H1 (cell line): Measurements from ENCODE around the gene CITED4. TPM values are rescaled to one million over a fixed set of nuclear protein-coding genes. Genes with fewer than 3 reads are reported as not detected.

Experiments used
- CTCF ChIA-PET: fragments of 300-600 bp; sonication (Branson Sonifier 250); formaldehyde crosslinking; loops from one replicate; lab custom pipeline; 2021; ENCODE audit not compliant: partially characterized antibody; lab: Charles Lee
- POLR2A ChIA-PET: fragments of 300-600 bp; sonication (Branson Sonifier 250); formaldehyde crosslinking; loops from one replicate; lab custom pipeline; 2021; ENCODE audit warnings: inconsistent platforms; ENCODE audit not compliant: partially characterized antibody; lab: Charles Lee
- DNase-seq, 2 experiments: peaks; one replicate each; pipeline versions ENCODE4 v3.0.0 to v3.0.0-alpha.2; 2010 to 2022; ENCODE audit warnings: low spot score in 2 of 2, low read depth in 1 of 2, mixed read lengths in 1 of 2
- FAIRE-seq: peaks from 2 replicates; lab custom pipeline; 2011; peaks lifted over from hg19 to GRCh38; lab: Jason Lieb, UNC
- H2AFZ ChIP-seq: 2 replicates; pipeline ENCODE4 v1.8.1; 2012; ENCODE audit warnings: low read length, inconsistent platforms
- H2AK5ac ChIP-seq: 2 replicates; pipeline ENCODE4 v1.6.1; 2013; ENCODE audit warnings: low read depth, low read length
- H2BK120ac ChIP-seq: replicated peaks from 2 replicates; pipeline ENCODE3; 2013; ENCODE audit warnings: low read depth, low read length, inconsistent platforms
- H2BK12ac ChIP-seq: 2 replicates; pipeline ENCODE4 v1.6.1; 2013; ENCODE audit warnings: low read depth, low read length
- H2BK15ac ChIP-seq: 2 replicates; pipeline ENCODE4 v1.6.1; 2013; ENCODE audit warnings: low read length
- H2BK20ac ChIP-seq: 2 replicates; pipeline ENCODE4 v1.6.1; 2013; ENCODE audit warnings: low read length
- H2BK5ac ChIP-seq: 2 replicates; pipeline ENCODE4 v1.6.1; 2013; ENCODE audit warnings: low read depth, low read length
- H3K14ac ChIP-seq: 2 replicates; pipeline ENCODE4 v1.6.1; 2013; ENCODE audit warnings: inconsistent platforms; ENCODE audit not compliant: insufficient read length
- H3K18ac ChIP-seq: 2 replicates; pipeline ENCODE4 v1.6.1; 2013; ENCODE audit warnings: low read length; ENCODE audit errors: extremely low read depth
- H3K23ac ChIP-seq: 2 replicates; pipeline ENCODE4 v1.6.1; 2013; ENCODE audit warnings: inconsistent platforms; ENCODE audit not compliant: insufficient read length
- H3K23me2 ChIP-seq: 2 replicates; pipeline ENCODE4 v1.6.1; 2013; ENCODE audit warnings: low read depth, low read length
- H3K27ac ChIP-seq: 2 replicates; pipeline ENCODE4 v1.6.1; 2011; ENCODE audit warnings: low read depth, low read length, inconsistent platforms
- H3K27me3 ChIP-seq, 4 experiments: replicated peaks in 1 of 4; 1 replicate in 1 of 4; 2 replicates in 3 of 4; pipeline versions ENCODE4 v1.6.1 to v1.8.1; 2011 to 2013; ENCODE audit warnings: low read length in 3 of 4, mild to moderate bottlenecking in 3 of 4, inconsistent platforms in 2 of 4, mixed read lengths in 2 of 4, moderate library complexity in 1 of 4; ENCODE audit not compliant: control insufficient read depth in 3 of 4, insufficient read depth in 3 of 4; ENCODE audit errors: extremely low read depth in 1 of 4
- H3K36me3 ChIP-seq, 4 experiments: 2 replicates each; pipeline versions ENCODE4 v1.6.1 to v1.8.1; 2011 to 2013; ENCODE audit warnings: mild to moderate bottlenecking in 4 of 4, low read length in 3 of 4, moderate library complexity in 2 of 4, control low read depth in 1 of 4, inconsistent platforms in 1 of 4; ENCODE audit not compliant: insufficient read depth in 4 of 4, control insufficient read depth in 2 of 4
- H3K4ac ChIP-seq: replicated peaks from 2 replicates; pipeline ENCODE3; 2013; ENCODE audit warnings: low read length, low read depth, mixed read lengths, inconsistent platforms; ENCODE audit not compliant: insufficient read length
- H3K4me1 ChIP-seq, 4 experiments: replicated peaks in 1 of 4; 1 replicate in 1 of 4; 2 replicates in 3 of 4; pipeline versions ENCODE4 v1.6.1 to v1.8.1; 2011 to 2013; ENCODE audit warnings: low read length in 3 of 4, inconsistent platforms in 2 of 4, mixed read lengths in 1 of 4; ENCODE audit not compliant: insufficient read depth in 4 of 4, control insufficient read depth in 3 of 4
- H3K4me2 ChIP-seq, 2 experiments: 2 replicates each; pipeline versions ENCODE4 v1.6.1 to v1.8.1; 2011 to 2013; ENCODE audit warnings: low read depth in 2 of 2, low read length in 2 of 2, control low read depth in 1 of 2, inconsistent platforms in 1 of 2, mild to moderate bottlenecking in 1 of 2; ENCODE audit not compliant: insufficient read depth in 1 of 2
- H3K4me3 ChIP-seq, 4 experiments: fragments of 200-600, 300-600 bp in 1 of 4; sonication (generic), shearing (Covaris generic), sonication (Bioruptor Twin) in 1 of 4; 2 replicates each; pipeline versions ENCODE4 v1.5.1 to v1.8.1; 2011 to 2016; ENCODE audit warnings: low read length in 4 of 4, low read depth in 3 of 4, control low read depth in 2 of 4, inconsistent platforms in 2 of 4, mild to moderate bottlenecking in 2 of 4, mixed read lengths in 1 of 4, moderate library complexity in 1 of 4; ENCODE audit not compliant: insufficient read depth in 2 of 4; ENCODE audit errors: extremely low read depth in 1 of 4
- H3K56ac ChIP-seq: replicated peaks from 2 replicates; pipeline ENCODE3; 2013; ENCODE audit warnings: low read depth, mild to moderate bottlenecking, mixed read lengths, low read length, inconsistent platforms; ENCODE audit not compliant: insufficient read length
- H3K79me1 ChIP-seq: 2 replicates; pipeline ENCODE4 v1.6.1; 2013; ENCODE audit warnings: low read depth, low read length, control low read depth
- H3K79me2 ChIP-seq, 2 experiments: 2 replicates each; pipeline versions ENCODE4 v1.6.1 to v1.8.1; 2012 to 2013; ENCODE audit warnings: low read length in 2 of 2, mild to moderate bottlenecking in 2 of 2, inconsistent platforms in 1 of 2; ENCODE audit not compliant: insufficient read depth in 2 of 2, control insufficient read depth in 1 of 2
- H3K9ac ChIP-seq, 4 experiments: replicated peaks in 1 of 4; 1 replicate in 1 of 4; 2 replicates in 3 of 4; pipeline versions ENCODE4 v1.6.1 to v1.8.1; 2011 to 2013; ENCODE audit warnings: low read depth in 3 of 4, low read length in 3 of 4, control low read depth in 2 of 4, mild to moderate bottlenecking in 2 of 4, moderate library complexity in 2 of 4, inconsistent platforms in 1 of 4; ENCODE audit errors: extremely low read depth in 1 of 4
- H3K9me3 ChIP-seq, 2 experiments: 2 replicates each; pipeline versions ENCODE4 v1.6.1 to v1.8.1; 2012 to 2013; ENCODE audit warnings: mild to moderate bottlenecking in 2 of 2, moderate library complexity in 2 of 2, control low read depth in 1 of 2, inconsistent platforms in 1 of 2, low read depth in 1 of 2, low read length in 1 of 2, mixed read lengths in 1 of 2; ENCODE audit not compliant: insufficient read depth in 2 of 2
- H4K20me1 ChIP-seq, 2 experiments: replicated peaks in 1 of 2; 2 replicates each; pipeline versions ENCODE3 to v1.8.1; 2011 to 2013; ENCODE audit warnings: inconsistent platforms in 2 of 2, low read length in 2 of 2, mild to moderate bottlenecking in 1 of 2; ENCODE audit not compliant: insufficient read depth in 2 of 2, control insufficient read depth in 1 of 2
- H4K5ac ChIP-seq: 2 replicates; pipeline ENCODE4 v1.6.1; 2013; ENCODE audit warnings: low read length, low read depth, mixed read lengths, inconsistent platforms; ENCODE audit not compliant: insufficient read length
- H4K8ac ChIP-seq: 2 replicates; pipeline ENCODE4 v1.8.0; 2013; ENCODE audit warnings: mild to moderate bottlenecking, moderate library complexity, low read length, inconsistent platforms; ENCODE audit not compliant: insufficient read depth; ENCODE audit errors: extremely low read depth
- H4K91ac ChIP-seq: replicated peaks from 2 replicates; pipeline ENCODE3; 2013; ENCODE audit warnings: low read length, mixed read lengths, inconsistent platforms; ENCODE audit not compliant: insufficient read length
- CTBP2 ChIP-seq: IDR thresholded peaks from 2 replicates; pipeline ENCODE4 v1.7.0; 2011; ENCODE audit warnings: borderline replicate concordance, mild to moderate bottlenecking, moderate library complexity, mixed read lengths, low read length; ENCODE audit not compliant: insufficient read depth, insufficient read length
- HDAC2 ChIP-seq, 2 experiments: fragments of 300-600 bp in 1 of 2; sonication (generic) in 1 of 2; IDR thresholded peaks; 2 replicates each; pipeline ENCODE4 v1.6.1; 2011 to 2012; ENCODE audit warnings: low read depth in 2 of 2, low read length in 2 of 2, mild to moderate bottlenecking in 2 of 2, moderate library complexity in 2 of 2, borderline replicate concordance in 1 of 2, inconsistent platforms in 1 of 2
- HDAC6 ChIP-seq: IDR thresholded peaks from one replicate; pipeline ENCODE4 v1.7.1; 2012; ENCODE audit warnings: low read depth, mild to moderate bottlenecking, inconsistent platforms, low read length, moderate library complexity
- KDM5A ChIP-seq: fragments of 200-600 bp; IDR thresholded peaks from 2 replicates; pipeline ENCODE4 v1.7.1; 2012; ENCODE audit warnings: mild to moderate bottlenecking, low read length, inconsistent platforms, mixed read lengths
- RXRA ChIP-seq: IDR thresholded peaks from 2 replicates; pipeline ENCODE4 v1.6.1; 2011; ENCODE audit warnings: low read depth, mild to moderate bottlenecking, low read length, moderate library complexity; ENCODE audit not compliant: insufficient read depth
- TAF7 ChIP-seq: optimal IDR thresholded peaks from 2 replicates; pipeline ENCODE3; 2011; ENCODE audit warnings: low read depth, mild to moderate bottlenecking, inconsistent platforms, low read length, moderate library complexity, borderline replicate concordance
- ZNF274 ChIP-seq: IDR thresholded peaks from 2 replicates; pipeline ENCODE4 v1.7.0; 2012; ENCODE audit warnings: low read length, borderline replicate concordance; ENCODE audit errors: extremely low read depth
- WGBS, 2 experiments: shearing (Covaris generic) in 1 of 2; methylation state at CpG; one replicate each; pipeline versions ENCODE4 v1.1.6 to v1.1.7; 2013 to 2015; ENCODE audit warnings: low lambda C conversion rate in 2 of 2, mixed read lengths in 2 of 2, inconsistent platforms in 1 of 2, low coverage in 1 of 2, missing lambda C conversion rate in 1 of 2; ENCODE audit not compliant: insufficient replicate concordance in 2 of 2, insufficient coverage in 1 of 2, insufficient read length in 1 of 2; ENCODE audit errors: extremely low coverage in 1 of 2, missing lambda C conversion rate in 1 of 2; 5-methylcytosine and 5-hydroxymethylcytosine counted together
- polyA plus RNA-seq, 7 experiments: library from polyadenylated mRNA; depleted of rRNA in 3 of 7; stranded (reverse) in 5 of 7; unstranded in 2 of 7; fragments of >200 nt in 5 of 7; fragments of 200-250 nt in 2 of 7; gene quantifications; 1 replicate in 5 of 7; 2 replicates in 1 of 7; 4 replicates in 1 of 7; pipeline versions ENCODE4 v1.2.1 to v1.2.3, GENCODE V29; 2011 to 2013; ENCODE audit warnings: missing spikeins in 2 of 7, mixed read lengths in 2 of 7
- total RNA-seq: library from RNA; stranded (reverse); fragmentation: NEBNext Ultra II Directional; extraction: Animal tissue kit (Norgen Biotek cat#: 25700); gene quantifications from 2 replicates; pipeline ENCODE4 v1.2.1, GENCODE V29; 2021

Gene CITED4
- total and polyA plus RNA-seq, 2 of the 8 experiments (the other 6 are each of a cell fraction or from before 2014, with no cell fraction given), result 5.4 to 16.3 TPM

- Histone ChIP-seq H3K4me1 (peaks cover 0 to 7% (median 3%) of the 10 kb centered on the region in 4 experiments; a peak in 5 of 7 replicates), H4K8ac (no peak overlapping the region), H3K4me2 (no peak overlapping the region), H3K79me2 (no peaks in the 10 kb centered on the region), H4K91ac (no peak overlapping the region), H3K4me3 (no peak overlapping the region), H4K5ac (no peak overlapping the region), H3K9ac (no peak overlapping the region), H4K20me1 (peaks cover 1 to 2% of the 10 kb centered on the region in 2 experiments), H2BK5ac (no peak overlapping the region), H2BK120ac (no peak overlapping the region), H3K79me1 (no peaks in the 10 kb centered on the region), H3K27ac (no peak overlapping the region), H3K18ac (no peak overlapping the region), H3K27me3 (peaks cover 0 to 16% (median 16%) of the 10 kb centered on the region in 4 experiments; a peak in 5 of 7 replicates), H3K56ac (no peak overlapping the region), H2BK15ac (no peak overlapping the region), H2AK5ac (no peak overlapping the region), H3K9me3 (no peaks in the 10 kb centered on the region), H3K36me3 (no peaks in the 10 kb centered on the region), H3K4ac (no peak overlapping the region), H2BK20ac (no peak overlapping the region), H3K14ac (no peak overlapping the region), H2AFZ (no peak overlapping the region), H3K23me2 (peaks cover 7% of the 10 kb centered on the region; the same call in 1 of the 2 replicates), H2BK12ac (no peak overlapping the region), H3K23ac (no peak overlapping the region)
- POLR2A ChIA-PET, result interaction anchor here (1.0 to 1.5 kb wide), 3 partner anchors 24 to 96 kb away, joined by 3 to 5 read pairs (median 3); no protein-coding TSS in a partner anchor
- CTCF ChIA-PET, result interaction anchor here (1.2 to 26.8 kb wide), 10 partner anchors 8 to 109 kb away, joined by 3 to 917 read pairs (median 6); no protein-coding TSS in a partner anchor
- DNase-seq, result no peak
- 94% methylated on average over 9 of the region's 9 CpGs; no CpG with 5 or more reads in 1 of the 2 experiments for WGBS, 2 experiments
- no peak for FAIRE-seq
- TF ChIP-seq KDM5A (no peak), HDAC6 (no peak), TAF7 (no peak), RXRA (no peak), ZNF274 (no peak), HDAC2 (IDR thresholded peaks at IDR 0.05; ENCODE audit: borderline replicate concordance in 1 of 2, low read depth in 2 of 2, low read length in 2 of 2) (no peak), CTBP2 (no peak)
These were observed 5.4 kb downstream of the CITED4 start for GRCh38 chr1:40856656-40857302.
